Stimulated activated CD4-positive, alpha-beta T cell treated with anti-CD3 and anti-CD28 coated beads, Interleukin-1b, Interleukin-23, amount 100 ng/mL, for 4 hours (primary cell): ENCODE data around the gene PDE7B.

Source experiments
- DNase-seq, 2 donors: peaks; one replicate each; pipeline ENCODE4 v3.0.0-alpha.2; 2020; ENCODE audit warnings: low read depth in 2 of 2

PDE7B gene

GRCh38 chr6:136146130-136146529 lies 294.6 kb downstream of the PDE7B start:
- DNase-seq = no peak

GRCh38 chr6:136147342-136147741 lies 295.8 kb downstream of the PDE7B start:
- DNase-seq = no peak

GRCh38 chr6:136148051-136148450 lies 296.6 kb downstream of the PDE7B start:
- DNase-seq = no peak

DNA sequence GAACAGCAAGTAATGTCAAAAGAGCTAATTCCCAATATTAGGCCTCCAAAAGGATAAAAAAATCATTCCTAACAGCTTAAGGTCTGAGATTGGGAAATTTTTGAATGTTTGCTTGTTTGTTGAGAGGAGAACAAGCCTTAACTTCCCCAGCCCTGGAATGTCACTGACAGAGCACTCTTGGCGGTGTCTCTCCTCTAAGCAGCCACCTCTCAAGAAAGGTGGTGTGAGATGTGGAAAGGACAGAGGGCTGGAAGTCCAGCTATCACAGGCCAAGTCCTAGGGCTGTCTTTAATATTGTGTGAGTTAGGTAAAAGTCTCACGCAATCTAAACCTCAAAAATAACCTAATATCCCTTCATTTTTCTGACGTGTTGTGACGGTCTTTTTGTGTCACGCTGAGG lies 297.0 kb downstream of the PDE7B start:
- no peak for DNase-seq

GRCh38 chr6:136149311-136149710 lies 297.8 kb downstream of the PDE7B start:
- no peak for DNase-seq

DNA sequence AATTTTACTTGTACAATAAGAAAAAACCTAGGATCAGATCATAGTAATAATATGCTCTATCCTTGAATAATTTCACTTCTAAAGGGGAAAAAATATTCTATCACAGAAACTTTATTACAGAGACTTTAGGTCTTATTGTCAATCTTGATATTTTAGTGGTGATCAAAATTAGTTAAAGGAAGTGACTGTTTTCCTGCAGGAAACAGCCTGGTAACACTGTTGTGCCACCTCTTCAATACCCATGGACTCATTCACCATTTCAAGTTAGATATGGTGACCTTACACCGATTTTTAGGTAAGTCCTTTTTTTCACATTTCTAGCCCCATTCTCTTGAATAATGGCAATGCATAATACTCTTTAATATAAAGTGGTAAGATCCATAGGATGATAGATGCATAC lies 299.5 kb downstream of the PDE7B start:
- DNase-seq = no peak

DNA sequence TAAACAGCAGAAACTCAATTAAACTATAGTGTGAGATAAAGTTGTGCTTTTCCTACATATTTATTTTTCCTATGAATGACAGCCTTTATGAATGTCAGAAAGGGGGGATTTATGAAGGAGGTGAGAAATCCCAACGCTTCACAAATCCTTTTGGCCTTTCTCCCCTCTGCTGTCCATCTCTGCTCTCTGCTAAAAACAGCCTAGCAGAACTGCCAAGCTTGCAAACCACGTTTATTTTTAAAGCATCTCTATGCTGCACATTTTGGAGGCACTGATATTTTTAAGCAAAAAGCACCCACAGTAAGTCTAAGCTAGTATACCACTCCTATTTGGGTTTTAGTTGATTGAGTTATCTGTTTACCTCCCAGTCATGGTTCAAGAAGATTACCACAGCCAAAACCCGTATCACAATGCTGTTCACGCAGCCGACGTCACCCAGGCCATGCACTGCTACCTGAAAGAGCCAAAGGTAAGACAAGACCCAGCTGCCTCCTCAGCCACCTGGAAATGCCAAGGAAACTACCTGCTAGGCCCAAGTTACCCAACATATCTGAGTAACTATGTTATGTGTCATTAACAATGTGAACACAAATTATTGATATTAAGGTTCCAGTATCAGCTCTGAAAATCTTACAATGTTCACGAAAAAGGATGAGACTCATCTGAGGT lies 302.3 kb downstream of the PDE7B start:
- DNase-seq = no peak

GRCh38 chr6:136155191-136155590 lies 303.7 kb downstream of the PDE7B start:
- DNase-seq = no peak

- DNase-seq = no peak
Measured at GRCh38 chr6:136157743-136158142, 306.2 kb downstream of the PDE7B start.

DNA sequence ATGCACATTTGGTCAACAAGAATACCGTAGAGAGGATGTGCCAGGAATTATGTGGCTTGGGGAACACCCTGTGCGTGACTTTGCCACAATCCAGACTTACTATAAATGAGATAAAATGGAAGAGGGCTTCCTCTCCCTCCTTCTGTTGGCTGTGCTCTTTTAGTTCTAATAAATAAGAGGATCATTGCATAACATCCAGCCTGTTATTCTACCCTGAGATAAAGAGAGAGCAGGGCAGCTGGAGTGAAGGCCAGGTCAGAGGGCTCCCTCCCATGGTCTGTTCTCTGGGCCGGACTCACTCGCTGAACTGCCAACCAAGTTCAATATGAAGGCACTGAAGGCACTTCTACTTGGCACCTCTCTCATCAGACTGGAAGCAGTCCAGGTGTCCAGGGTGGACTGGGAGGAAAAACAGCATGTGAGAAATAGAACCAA lies 306.9 kb downstream of the PDE7B start:
- DNase-seq = no peak

DNA sequence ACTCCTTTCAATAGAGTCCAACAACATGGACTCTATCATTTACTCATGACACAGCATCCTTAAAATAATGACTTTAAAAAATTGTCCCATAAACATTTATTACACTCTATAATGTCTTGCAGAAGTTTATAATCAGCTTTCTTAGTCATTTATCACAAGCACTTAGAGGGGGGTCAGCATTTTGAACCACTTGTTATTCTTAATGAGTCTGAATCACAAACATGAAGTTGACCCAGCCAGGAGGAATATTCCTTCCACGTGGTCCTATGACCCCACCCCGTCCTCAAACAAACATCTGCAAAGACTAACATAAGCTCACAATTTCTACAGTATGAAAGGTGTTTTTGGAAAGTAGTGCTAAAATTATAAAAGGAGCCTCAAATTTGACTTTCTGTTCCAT lies 307.5 kb downstream of the PDE7B start:
- DNase-seq = no peak

DNA sequence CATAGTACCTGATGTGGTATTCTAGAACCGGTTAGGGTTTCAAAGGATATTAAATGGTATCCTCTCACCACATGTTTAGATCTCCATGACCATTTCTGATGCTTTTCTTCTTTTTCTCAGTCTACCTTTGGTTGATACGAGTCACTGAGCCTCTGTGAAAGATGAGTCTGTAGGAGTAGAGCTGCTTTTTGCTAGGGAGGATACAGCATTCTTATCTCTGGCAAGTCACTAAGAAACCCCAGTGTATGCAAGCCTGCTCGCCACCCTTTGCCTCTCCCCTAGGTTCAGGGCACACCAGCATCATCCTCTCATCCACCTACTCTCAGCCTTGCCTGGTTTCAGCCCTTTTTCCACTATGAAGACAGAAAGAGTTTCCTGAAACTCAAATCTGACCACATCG lies 308.7 kb downstream of the PDE7B start:
- no peak for DNase-seq

DNA sequence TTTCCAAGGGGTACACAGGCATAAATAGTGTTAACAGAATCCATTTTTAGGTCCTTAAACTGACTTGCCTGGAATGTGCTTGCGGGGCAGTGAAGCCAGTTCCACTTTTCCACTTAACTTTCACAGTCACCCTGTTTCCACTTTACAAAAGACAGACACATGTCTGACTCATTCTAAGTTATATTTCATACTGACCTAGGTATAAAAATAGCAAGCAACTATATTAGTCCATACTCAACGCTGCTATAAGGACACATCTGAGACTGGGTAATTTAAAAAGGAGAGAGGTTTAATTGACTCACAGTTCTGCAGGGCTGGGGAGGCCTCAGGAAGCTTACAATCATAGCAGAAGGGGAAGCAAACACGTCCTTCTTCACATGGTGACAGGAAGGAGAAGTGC lies 310.4 kb downstream of the PDE7B start:
- no peak for DNase-seq

DNA sequence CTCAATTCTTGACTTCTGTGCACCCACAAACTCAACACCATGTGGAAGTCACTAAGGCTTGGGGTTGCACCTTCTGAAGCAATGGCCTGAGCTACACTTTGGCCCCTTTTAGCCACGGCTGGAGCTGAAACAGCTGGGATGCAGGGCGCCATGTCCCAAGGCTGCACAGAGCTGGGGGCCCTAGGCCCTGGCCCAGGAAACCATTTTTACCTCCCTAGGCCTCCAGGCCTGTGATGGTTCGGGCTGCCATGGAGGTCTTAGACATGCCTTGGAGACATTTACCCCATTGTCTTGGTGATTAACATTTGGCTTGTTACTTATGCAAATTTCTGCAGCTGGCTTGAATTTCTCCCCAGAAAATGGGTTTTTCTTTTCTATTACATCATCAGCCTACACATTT lies 311.8 kb downstream of the PDE7B start:
- DNase-seq = no peak

GRCh38 chr6:136166815-136167214 lies 315.3 kb downstream of the PDE7B start:
- DNase-seq = no peak

DNA sequence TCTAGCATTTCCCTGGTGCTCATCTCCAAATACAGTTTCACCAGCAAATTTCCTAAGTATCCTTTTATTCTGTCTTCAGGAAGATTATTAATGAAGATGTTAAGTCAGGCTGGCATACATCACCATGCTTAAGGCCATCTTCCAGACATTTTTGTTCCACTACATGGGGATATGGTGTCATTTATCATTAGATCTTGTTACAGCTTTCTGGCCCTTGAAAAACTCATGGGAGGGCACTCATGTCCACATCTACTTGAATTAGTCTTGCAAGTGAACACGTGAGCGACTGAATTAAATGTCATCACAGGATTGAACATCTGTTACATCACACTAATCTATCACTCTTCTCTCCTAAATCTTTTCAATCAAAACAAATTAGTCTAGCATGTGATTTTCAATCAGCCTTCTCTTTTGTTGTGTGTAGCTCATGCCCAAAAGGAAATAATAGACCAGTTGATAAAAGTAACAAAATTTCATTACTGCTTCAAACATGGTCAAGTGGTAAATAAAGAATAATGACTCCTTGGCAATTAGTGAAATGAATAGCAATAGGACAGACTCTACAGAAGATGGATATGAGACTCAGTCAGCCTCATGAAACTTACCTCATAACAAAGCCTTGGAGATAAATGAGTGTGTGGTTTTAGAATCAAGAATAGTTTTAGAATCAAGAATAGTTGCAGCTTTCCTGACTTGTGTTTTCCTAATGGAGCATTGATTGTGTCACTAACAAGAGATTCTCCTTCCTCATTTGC lies 318.1 kb downstream of the PDE7B start:
- DNase-seq = no peak

DNA sequence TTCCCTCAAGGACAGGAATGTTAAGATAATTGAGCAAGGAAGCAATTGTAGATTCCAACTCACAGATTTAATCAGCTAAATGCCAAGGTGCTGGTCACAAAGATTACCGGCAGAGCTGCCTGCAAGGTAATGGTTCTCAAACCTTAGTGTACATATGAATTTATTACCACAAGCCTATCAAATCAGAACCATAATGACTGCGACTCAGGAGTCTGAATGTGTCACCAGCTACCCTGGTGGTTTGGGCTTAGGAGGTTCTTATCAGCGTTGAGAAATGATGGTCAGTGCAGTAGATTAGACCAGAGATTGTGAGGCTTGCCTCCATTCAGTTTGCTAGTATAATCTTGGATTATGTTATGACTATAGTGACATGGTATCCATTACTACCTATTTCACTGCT lies 319.7 kb downstream of the PDE7B start:
- DNase-seq = no peak

GRCh38 chr6:136173519-136174507 lies 322.3 kb downstream of the PDE7B start:
- DNase-seq = no peak

- no peak for DNase-seq
Measured at GRCh38 chr6:136174510-136174909, 323.0 kb downstream of the PDE7B start.

DNA sequence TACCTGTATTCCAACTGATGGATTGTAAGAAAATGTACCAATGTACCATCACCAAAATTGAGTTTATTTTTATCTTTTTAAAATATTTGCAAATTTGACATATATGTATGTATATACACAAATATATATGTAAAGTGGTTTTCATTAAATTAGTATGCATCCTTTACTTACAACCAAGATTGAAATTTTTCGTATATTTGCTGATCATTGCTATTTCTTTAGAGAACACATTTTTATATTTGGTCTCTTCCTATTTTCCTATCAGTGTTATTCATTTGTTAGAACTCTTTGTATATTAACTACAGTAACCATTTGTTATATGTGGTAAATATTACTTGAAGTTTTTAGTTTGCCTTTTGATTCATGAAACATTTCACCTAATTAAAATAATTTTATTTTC lies 324.4 kb downstream of the PDE7B start:
- no peak for DNase-seq

DNA sequence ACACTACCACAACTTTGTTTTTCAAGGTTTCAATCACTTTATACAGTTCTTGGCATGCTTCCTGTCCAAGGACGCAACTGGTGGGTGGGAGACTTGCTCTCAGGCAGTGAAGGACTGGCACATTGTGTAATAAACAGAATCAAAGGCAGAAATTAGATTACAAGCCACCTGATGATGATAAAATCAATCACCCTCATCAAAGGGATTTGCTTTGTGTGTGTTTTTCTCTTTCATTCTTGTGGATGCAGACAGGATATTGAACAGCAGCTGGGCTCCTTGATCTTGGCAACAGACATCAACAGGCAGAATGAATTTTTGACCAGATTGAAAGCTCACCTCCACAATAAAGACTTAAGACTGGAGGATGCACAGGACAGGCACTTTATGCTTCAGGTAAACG lies 327.2 kb downstream of the PDE7B start:
- no peak for DNase-seq
